Colonic mucosa (tissue), 4 donors: Measurements from ENCODE around the gene MARCHF10. TPM values are rescaled to one million over a fixed set of nuclear protein-coding genes. Genes with fewer than 3 reads are reported as not detected.

Experiments used
- DNase-seq: peaks from one replicate; pipeline ENCODE4 v3.0.0-alpha.2; 2020
- H3K27ac ChIP-seq: fragments of 200-600 bp; one replicate; pipeline ENCODE4 v1.8.0; 2021
- H3K27me3 ChIP-seq: fragments of 200-600 bp; one replicate; pipeline ENCODE4 v1.8.0; 2021
- H3K36me3 ChIP-seq: fragments of 200-600 bp; one replicate; pipeline ENCODE4 v1.8.0; 2021
- H3K4me1 ChIP-seq: fragments of 200-600 bp; one replicate; pipeline ENCODE4 v1.8.0; 2021; ENCODE audit warnings: mild to moderate bottlenecking
- H3K4me3 ChIP-seq: fragments of 200-600 bp; one replicate; pipeline ENCODE4 v1.8.0; 2021
- H3K9ac ChIP-seq, 2 donors: one replicate each; pipeline ENCODE4 v1.7.0; 2013; ENCODE audit warnings: control low read depth in 2 of 2, low read depth in 2 of 2, low read length in 2 of 2
- H3K9me3 ChIP-seq: fragments of 200-600 bp; one replicate; pipeline ENCODE4 v1.8.0; 2021
- CTCF ChIP-seq: fragments of 200-600 bp; IDR thresholded peaks from one replicate; pipeline ENCODE4 v1.8.0; 2022; ENCODE audit warnings: antibody characterized with exemption, mild to moderate bottlenecking
- intact Hi-C: fragments of 100-400 bp; cut with DNase I; formaldehyde crosslinking; loops from one replicate; pipeline ENCODE4 v1.14.1; 2022
- total RNA-seq, 2 donors: library from RNA; stranded (reverse); fragmentation: NEBNext Ultra II Directional in 1 of 2; extraction: Animal tissue kit (Norgen Biotek cat#: 25700) in 1 of 2; gene quantifications; one replicate each; pipeline ENCODE4 v1.2.1, GENCODE V29; 2021
- donor health status: healthy.
- donor health status: DM: no; HTN: no; CAD: no.
- donor health status: DM: no; HTN: no; CAD: no.

The MARCHF10 gene
- total RNA-seq, 2 donors from 2014 or later = not detected

- intact Hi-C loops = no loop called here
- no peak for TF ChIP-seq CTCF
- Histone ChIP-seq H3K9me3 (no peaks in the 10 kb centered on the region), H3K4me3 (no peak overlapping the region), H3K9ac (no peak overlapping the region), H3K4me1 (no peaks in the 10 kb centered on the region), H3K27ac (no peak overlapping the region), H3K36me3 (no peaks in the 10 kb centered on the region), H3K27me3 (no peaks in the 10 kb centered on the region)
- DNase-seq = no peak
These were observed 126.8 kb downstream of the MARCHF10 start for GRCh38 chr17:62681061-62681938.

- H3K4me1 ChIP-seq = no peaks in the 10 kb centered on the region
- DNase-seq = no peak
- intact Hi-C loops = no loop called here
- TF ChIP-seq CTCF = no peak
- H3K4me3 ChIP-seq = no peak overlapping the region
- H3K9ac ChIP-seq = no peak overlapping the region
- no peak overlapping the region for H3K27ac ChIP-seq
- no peaks in the 10 kb centered on the region for H3K36me3 ChIP-seq
- H3K27me3 ChIP-seq = no peaks in the 10 kb centered on the region
- no peaks in the 10 kb centered on the region for H3K9me3 ChIP-seq
These were observed 127.5 kb downstream of the MARCHF10 start for GRCh38 chr17:62680541-62681052.

GRCh38 chr17:62679866-62680377, 128.2 kb downstream of the MARCHF10 start:
- H3K9ac ChIP-seq = no peak overlapping the region
- no peak for TF ChIP-seq CTCF
- no peaks in the 10 kb centered on the region for H3K27me3 ChIP-seq
- no peak for DNase-seq
- no peak overlapping the region for H3K27ac ChIP-seq
- H3K4me1 ChIP-seq = no peaks in the 10 kb centered on the region
- no peaks in the 10 kb centered on the region for H3K36me3 ChIP-seq
- no peak overlapping the region for H3K4me3 ChIP-seq
- intact Hi-C loops = loop anchor here (10.0 kb wide), 1 partner anchor 725 kb away; no protein-coding TSS in a partner anchor
- no peaks in the 10 kb centered on the region for H3K9me3 ChIP-seq

GRCh38 chr17:62678214-62678919, 129.7 kb downstream of the MARCHF10 start:
- Histone ChIP-seq H3K27me3 (no peaks in the 10 kb centered on the region), H3K4me1 (no peaks in the 10 kb centered on the region), H3K27ac (no peak overlapping the region), H3K4me3 (no peak overlapping the region), H3K36me3 (no peaks in the 10 kb centered on the region), H3K9ac (no peak overlapping the region), H3K9me3 (no peaks in the 10 kb centered on the region)
- intact Hi-C loops = loop anchor here (10.0 kb wide), 1 partner anchor 726 kb away; no protein-coding TSS in a partner anchor
- no peak for DNase-seq
- no peak for TF ChIP-seq CTCF

GRCh38 chr17:62676952-62677596, 131.0 kb downstream of the MARCHF10 start:
- Histone ChIP-seq H3K4me3 (no peak overlapping the region), H3K27ac (no peak overlapping the region), H3K9ac (no peak overlapping the region), H3K27me3 (no peaks in the 10 kb centered on the region), H3K9me3 (no peaks in the 10 kb centered on the region), H3K36me3 (no peaks in the 10 kb centered on the region), H3K4me1 (peaks cover 1% of the 10 kb centered on the region)
- no peak for TF ChIP-seq CTCF
- DNase-seq = no peak
- intact Hi-C loops = loop anchor here (10.0 kb wide), 1 partner anchor 728 kb away; no protein-coding TSS in a partner anchor
